HEK293T (cell line): Measurements from ENCODE around the gene DLG1.

Experiments
- FOXA1 ChIP-seq: fragments of 450-650 bp; IDR thresholded peaks from 2 replicates; pipeline ENCODE4 v1.6.1; 2016; ENCODE audit warnings: mild to moderate bottlenecking
- TARDBP ChIP-seq: fragments of 450-650 bp; IDR thresholded peaks from 2 replicates; pipeline ENCODE4 v1.6.1; 2016

DNA sequence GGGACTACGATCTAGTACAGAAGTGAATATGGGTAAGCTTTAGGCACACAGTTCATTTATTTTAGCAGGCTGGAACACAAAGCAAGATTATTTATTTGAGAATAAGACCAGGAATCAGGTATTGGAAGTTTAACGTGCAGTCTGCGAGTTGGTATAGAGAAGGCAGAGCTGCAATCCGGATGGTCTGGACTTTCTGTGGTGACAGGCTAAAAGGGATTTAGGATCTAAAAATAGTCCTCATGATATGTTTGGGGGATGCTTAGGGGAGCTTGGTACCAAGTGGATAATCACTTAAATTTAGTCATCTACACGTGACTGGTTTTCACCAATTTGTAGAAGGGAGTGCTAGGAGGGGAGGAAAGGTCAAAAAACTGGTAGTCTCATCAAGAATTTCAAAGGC is 119.4 kb downstream of the DLG1 start:
- no peak for TF ChIP-seq TARDBP
- TF ChIP-seq FOXA1, result no peak
